GM18951 (cell line): ENCODE results near the gene EDDM3A.
"Not testable (repeated sequence)": the region's sequence is repeated elsewhere in the genome, so short reads cannot be mapped to it uniquely, and the experiment has no call there.

Experiments
- POLR2A ChIP-seq: IDR thresholded peaks from 4 replicates; pipeline ENCODE4 v1.6.1; 2011; ENCODE audit warnings: mild to moderate bottlenecking; ENCODE audit not compliant: insufficient read length, insufficient read depth; ENCODE audit errors: extremely low read depth
- in situ Hi-C: fragments of 300-500 bp; cut with MboI; formaldehyde crosslinking; loops from one replicate; pipeline ENCODE4 v1.12.0; 2022; ENCODE audit warnings: low sequenced_read_pairs, mixed read lengths, inconsistent platforms; ENCODE audit not compliant: unreplicated experiment

EDDM3A gene

DNA sequence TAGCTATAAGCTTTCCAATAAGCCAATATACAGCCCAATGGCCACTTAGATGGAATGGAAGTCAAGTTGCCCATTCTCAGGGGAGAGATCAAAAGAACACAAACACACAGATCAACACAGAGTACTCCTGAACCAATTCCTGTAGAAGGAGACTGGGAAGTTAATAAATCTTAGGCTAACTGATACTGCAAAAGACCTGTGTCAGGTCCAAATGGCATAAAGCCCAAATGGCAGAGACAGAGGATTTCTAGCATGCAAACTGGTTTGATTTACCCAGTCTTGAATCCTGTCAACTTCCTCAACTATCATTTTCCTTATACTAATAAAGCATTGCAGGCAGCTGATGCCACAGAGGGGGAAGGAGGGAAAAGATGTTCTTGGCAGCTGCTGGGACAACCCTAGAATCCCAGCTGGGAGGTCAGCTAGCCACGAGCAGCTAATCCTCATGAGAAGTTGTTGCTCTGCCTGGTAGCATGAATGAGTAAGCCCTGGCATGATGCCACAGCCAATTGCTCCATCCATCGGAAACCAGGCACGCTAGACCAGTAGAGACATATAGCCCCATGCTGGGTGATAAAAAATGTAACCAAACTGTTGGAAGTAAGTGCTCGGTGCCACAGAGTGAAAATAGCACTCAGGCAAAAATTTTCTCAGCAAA, 31.0 kb upstream of the EDDM3A start:
- in situ Hi-C loops: no loop called here
- TF ChIP-seq POLR2A: no peak

GRCh38 chr14:20719777-20720176, 25.9 kb upstream of the EDDM3A start:
- TF ChIP-seq POLR2A: no peak
- in situ Hi-C loops: no loop called here

- no peak for TF ChIP-seq POLR2A
- in situ Hi-C loops: no loop called here
These were observed 24.9 kb upstream of the EDDM3A start for GRCh38 chr14:20720741-20721140.

- TF ChIP-seq POLR2A: no peak
- in situ Hi-C loops: no loop called here
These were observed 23.7 kb upstream of the EDDM3A start for GRCh38 chr14:20722016-20722415.

GRCh38 chr14:20723488-20723887, 22.2 kb upstream of the EDDM3A start:
- no peak for TF ChIP-seq POLR2A
- in situ Hi-C loops: no loop called here

- in situ Hi-C loops: not testable (repeated sequence)
These were observed 19.6 kb upstream of the EDDM3A start for GRCh38 chr14:20726121-20726520.

DNA sequence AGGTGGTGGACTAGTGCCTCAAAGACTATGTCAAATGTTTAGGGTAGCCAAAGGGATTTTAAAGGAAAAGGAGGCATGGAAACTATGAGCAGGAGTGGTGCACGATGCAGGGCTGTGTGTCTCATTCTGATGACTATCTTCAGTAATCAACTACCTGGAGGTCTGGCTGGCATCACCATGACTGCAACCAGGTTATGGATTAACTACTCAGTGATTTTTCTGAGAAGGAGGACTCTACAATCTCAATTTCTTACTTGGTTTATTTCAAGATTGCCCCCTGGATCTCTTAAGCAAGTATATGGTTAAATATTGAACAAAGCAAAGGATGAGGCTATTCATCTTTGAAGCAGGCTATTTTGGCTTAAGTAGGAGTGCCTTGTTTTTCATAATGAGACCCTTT, 19.2 kb upstream of the EDDM3A start:
- no peak for TF ChIP-seq POLR2A
- in situ Hi-C loops: no loop called here

- in situ Hi-C loops: no loop called here
- TF ChIP-seq POLR2A: no peak
These were observed 14.8 kb upstream of the EDDM3A start for GRCh38 chr14:20730891-20731290.

GRCh38 chr14:20732477-20732876, 13.2 kb upstream of the EDDM3A start:
- in situ Hi-C loops: no loop called here
- no peak for TF ChIP-seq POLR2A

DNA sequence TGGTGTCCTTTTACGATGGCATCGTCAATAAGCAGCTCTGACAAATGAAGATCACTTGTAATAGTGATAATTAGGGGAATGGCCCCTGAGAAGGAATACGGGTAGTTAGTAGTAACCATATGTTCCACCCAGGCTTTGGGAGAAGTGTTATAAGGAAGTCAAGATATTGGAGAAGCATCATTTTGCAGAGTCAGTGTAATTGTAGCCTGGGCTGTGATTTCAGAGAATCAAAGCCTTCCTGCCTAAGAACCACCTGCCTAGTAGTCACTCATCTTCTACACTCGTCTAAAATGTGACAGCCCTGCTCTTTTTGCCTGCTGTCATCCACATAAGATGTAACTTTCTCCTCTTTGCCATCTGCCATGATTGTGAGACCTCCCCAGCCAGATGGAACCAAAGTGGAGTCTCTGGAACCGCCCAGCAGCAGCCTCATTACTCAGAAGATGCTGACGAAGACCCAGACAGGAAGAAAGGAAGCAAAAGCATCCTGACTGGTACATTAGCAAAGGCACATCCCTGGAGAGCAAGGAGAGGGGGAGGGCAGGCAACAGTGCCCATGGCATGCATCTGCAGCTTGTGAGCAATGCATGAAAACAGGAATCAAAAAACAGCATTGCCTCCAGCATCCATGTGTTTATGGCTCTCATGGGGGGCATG, 12.6 kb upstream of the EDDM3A start:
- TF ChIP-seq POLR2A: no peak
- in situ Hi-C loops: no loop called here

DNA sequence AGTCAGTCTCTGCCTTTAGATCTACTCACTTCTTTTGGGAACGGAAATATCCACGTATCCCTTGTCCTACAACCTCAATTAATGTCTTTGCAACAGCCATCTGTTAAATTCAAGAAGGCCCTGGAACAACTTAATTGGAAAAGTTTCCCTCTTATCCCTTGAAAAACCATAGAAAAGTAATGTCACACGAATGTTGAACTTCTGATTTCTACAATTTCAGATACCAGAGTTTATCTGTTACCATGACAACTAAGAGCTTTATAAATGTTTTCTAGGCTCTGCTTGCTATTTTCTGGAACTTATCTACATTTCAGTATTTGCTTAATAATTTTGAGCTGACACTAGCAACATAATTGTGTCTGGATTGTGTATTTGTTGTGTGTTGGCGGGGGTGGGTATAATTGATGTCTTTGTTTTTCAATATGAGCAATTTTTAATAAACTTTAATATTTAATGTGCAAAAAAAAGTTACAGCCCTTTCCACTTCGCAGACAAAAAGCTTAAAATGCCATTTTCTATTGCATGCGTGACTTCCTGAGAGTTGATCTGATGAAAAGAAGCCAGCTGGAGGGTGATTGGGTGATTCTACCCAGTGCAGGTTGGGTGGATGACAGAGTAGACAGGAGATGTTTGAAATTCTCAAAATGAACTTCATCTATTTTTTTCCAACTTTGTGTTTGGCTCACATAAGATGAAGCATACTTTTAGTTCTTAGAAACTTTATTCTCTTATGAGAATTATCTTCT, 11.8 kb upstream of the EDDM3A start:
- in situ Hi-C loops: no loop called here
- TF ChIP-seq POLR2A: no peak

GRCh38 chr14:20734430-20734806, 11.3 kb upstream of the EDDM3A start:
- TF ChIP-seq POLR2A: no peak
- in situ Hi-C loops: no loop called here

DNA sequence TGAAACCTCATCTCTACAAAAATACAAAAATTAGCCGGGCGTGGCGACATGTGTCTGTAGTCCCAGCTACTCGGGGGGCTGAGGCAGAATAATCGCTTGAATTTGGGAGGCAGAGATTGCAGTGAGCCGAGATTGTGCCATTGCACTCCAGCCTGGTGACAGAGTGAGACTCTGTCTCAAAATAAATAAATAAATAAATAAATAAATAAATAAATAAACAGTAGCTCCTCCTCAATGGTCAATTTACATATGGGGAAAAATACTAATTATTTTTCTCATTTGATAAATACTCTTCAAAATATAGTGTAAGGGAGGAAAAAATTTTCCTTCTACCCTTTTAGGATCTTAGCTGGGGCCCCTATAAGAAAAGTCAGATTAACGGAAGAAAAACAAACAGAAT, 7.4 kb upstream of the EDDM3A start:
- in situ Hi-C loops: not testable (repeated sequence)

DNA sequence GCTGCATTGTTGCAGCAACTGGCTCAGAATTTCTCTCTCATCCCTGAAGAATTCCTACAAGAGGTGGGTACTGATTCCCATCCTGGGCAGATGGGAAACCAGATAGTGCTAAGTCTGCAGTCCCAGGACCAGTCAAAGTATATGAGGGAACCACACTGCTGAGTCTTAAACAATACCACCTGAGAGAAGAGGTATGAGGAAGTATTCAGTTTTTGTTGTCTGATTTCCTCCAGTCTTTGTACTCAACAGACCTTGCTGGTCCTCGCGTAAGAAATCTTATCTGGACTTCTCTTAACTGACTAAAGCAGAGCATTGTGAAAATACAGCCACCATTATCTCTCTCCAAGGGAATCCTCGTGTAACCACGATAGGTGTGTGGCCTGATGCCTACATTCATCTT, 3.6 kb upstream of the EDDM3A start:
- in situ Hi-C loops: no loop called here
- TF ChIP-seq POLR2A: no peak
